ENCODE results near the gene GRB10.
A peak's percentile ranks its signal among the peaks of the same experiment; 100 is the strongest.
"Not testable (repeated sequence)": the region's sequence is repeated elsewhere in the genome, so short reads cannot be mapped to it uniquely, and the experiment has no call there.

Gene GRB10

DNA sequence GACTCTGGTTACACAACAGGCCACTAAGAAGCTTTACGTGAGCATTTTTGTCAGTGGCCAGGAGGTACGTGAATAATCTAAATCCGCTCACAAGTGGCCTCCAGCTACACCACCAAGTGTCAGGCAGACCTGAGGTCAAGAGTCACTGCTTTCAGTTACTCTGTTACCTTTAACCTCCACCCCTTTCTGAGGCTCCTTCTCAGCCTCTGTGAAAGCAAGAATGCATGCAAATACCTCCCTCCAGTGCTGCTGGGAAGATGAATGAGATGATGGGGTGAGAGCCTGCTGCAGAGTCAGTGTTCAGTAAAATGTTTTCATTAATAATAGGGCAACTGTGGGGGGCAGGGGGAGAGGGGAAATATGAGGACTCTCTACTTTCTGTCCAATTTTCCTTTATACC lies 228.7 kb downstream of the GRB10 start:
- Histone ChIP-seq H3K9ac (no peak overlapping the region), H3K4me1 (peaks cover 58% of the 10 kb centered on the region), H3K4me2 (ENCODE audit: low read length) (no peak overlapping the region), H3K79me2 (no peaks in the 10 kb centered on the region), H3K36me3 (ENCODE audit: control insufficient read depth, insufficient read depth, low read length) (no peaks in the 10 kb centered on the region), H3K27me3 (ENCODE audit: control insufficient read depth, insufficient read depth, low read length) (no peaks in the 10 kb centered on the region), H3K9me3 (ENCODE audit: control insufficient read depth, low read length) (no peaks in the 10 kb centered on the region), H2AFZ (peak overlapping the region; percentile 31), H3K27ac (peak overlapping the region; percentile 88), H3K4me3 (ENCODE audit: low read depth, low read length) (no peak overlapping the region)
- TF ChIP-seq, protein P1, sequence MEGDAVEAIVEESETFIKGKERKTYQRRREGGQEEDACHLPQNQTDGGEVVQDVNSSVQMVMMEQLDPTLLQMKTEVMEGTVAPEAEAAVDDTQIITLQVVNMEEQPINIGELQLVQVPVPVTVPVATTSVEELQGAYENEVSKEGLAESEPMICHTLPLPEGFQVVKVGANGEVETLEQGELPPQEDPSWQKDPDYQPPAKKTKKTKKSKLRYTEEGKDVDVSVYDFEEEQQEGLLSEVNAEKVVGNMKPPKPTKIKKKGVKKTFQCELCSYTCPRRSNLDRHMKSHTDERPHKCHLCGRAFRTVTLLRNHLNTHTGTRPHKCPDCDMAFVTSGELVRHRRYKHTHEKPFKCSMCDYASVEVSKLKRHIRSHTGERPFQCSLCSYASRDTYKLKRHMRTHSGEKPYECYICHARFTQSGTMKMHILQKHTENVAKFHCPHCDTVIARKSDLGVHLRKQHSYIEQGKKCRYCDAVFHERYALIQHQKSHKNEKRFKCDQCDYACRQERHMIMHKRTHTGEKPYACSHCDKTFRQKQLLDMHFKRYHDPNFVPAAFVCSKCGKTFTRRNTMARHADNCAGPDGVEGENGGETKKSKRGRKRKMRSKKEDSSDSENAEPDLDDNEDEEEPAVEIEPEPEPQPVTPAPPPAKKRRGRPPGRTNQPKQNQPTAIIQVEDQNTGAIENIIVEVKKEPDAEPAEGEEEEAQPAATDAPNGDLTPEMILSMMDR (IDR thresholded peaks at IDR 0.05) = no peak

DNA sequence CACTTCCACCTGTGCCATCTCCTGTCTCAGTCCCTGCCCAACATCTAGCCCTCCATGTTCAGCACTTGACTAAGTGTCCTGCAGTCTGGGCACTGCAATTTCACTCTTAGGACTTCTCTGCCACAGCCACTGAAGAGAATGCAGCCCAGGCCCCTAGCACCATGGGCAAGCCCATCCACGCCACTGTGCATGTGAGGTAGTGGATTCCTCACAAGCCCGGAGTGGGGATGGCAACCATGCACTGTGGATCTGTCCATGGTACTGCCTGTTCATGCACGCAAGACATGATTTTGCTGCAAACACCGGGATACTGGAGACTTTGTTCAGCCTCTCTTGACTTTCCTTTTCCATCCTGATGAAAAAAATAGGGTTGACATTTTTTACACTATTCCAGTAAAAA lies 229.8 kb downstream of the GRB10 start:
- H3K4me1 ChIP-seq = peaks cover 50% of the 10 kb centered on the region
- H3K4me2 ChIP-seq (ENCODE audit: low read length) = no peak overlapping the region
- no peaks in the 10 kb centered on the region for H3K9me3 ChIP-seq (ENCODE audit: control insufficient read depth, low read length)
- peak overlapping the region; percentile 3 for H2AFZ ChIP-seq
- peak overlapping the region; percentile 88 for H3K27ac ChIP-seq
- H3K36me3 ChIP-seq (ENCODE audit: control insufficient read depth, insufficient read depth, low read length) = no peaks in the 10 kb centered on the region
- no peaks in the 10 kb centered on the region for H3K27me3 ChIP-seq (ENCODE audit: control insufficient read depth, insufficient read depth, low read length)
- H3K4me3 ChIP-seq (ENCODE audit: low read depth, low read length) = no peak overlapping the region
- no peak overlapping the region for H3K9ac ChIP-seq
- TF ChIP-seq, protein P1 (IDR thresholded peaks at IDR 0.05) = no peak
- H3K79me2 ChIP-seq = no peaks in the 10 kb centered on the region

DNA sequence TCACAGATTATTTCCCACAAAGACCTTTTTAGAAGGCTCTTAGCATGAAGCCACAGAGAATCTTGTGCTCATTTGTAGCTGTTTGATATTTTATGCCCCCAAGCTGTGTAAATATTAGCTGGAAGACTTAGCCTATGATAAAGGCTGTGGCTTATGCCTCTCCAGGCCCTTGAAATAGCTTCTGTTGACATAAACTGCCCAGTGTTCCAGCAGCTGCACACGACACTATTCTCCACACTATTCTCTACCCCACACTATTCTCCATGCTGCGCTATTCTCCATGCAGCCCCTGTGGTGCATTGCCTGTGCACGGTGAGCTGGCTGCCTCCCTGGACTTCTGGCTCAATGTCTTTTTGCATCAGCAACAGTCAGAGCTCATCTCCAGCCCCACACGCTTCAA lies 230.6 kb downstream of the GRB10 start:
- TF ChIP-seq, protein P1 (IDR thresholded peaks at IDR 0.05) = no peak
- Histone ChIP-seq H3K27me3 (ENCODE audit: control insufficient read depth, insufficient read depth, low read length) (no peaks in the 10 kb centered on the region), H3K79me2 (no peaks in the 10 kb centered on the region), H3K9me3 (ENCODE audit: control insufficient read depth, low read length) (no peaks in the 10 kb centered on the region), H3K4me2 (ENCODE audit: low read length) (no peak overlapping the region), H3K4me3 (ENCODE audit: low read depth, low read length) (no peak overlapping the region), H3K9ac (no peak overlapping the region), H3K27ac (peak overlapping the region; percentile 88), H2AFZ (peak overlapping the region; percentile 23), H3K36me3 (ENCODE audit: control insufficient read depth, insufficient read depth, low read length) (no peaks in the 10 kb centered on the region), H3K4me1 (peaks cover 50% of the 10 kb centered on the region)

DNA sequence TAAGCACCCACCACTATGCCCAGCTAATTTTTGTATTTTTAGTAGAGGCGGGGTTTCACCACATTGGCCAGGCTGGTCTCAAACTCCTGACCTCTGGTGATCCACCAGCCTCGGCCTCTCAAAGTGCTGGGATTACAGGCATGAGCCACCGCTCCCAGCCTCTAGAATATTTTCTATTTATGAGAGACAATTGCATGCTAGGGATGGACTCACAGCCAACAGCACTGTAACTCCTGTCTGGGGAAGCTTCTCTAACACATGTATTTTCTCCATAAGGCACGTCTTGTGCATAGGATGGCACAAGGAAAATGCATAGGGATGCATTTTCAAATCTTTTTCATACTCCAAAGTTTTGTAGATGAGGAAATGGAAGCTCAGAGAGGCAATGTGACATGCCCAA lies 237.1 kb downstream of the GRB10 start:
- H3K27ac ChIP-seq; H3K4me2 ChIP-seq (ENCODE audit: low read length); H2AFZ ChIP-seq; H3K9ac ChIP-seq; H3K9me3 ChIP-seq (ENCODE audit: control insufficient read depth, low read length); H3K79me2 ChIP-seq; H3K36me3 ChIP-seq (ENCODE audit: control insufficient read depth, insufficient read depth, low read length); H3K27me3 ChIP-seq (ENCODE audit: control insufficient read depth, insufficient read depth, low read length); H3K4me3 ChIP-seq (ENCODE audit: low read depth, low read length): not testable (repeated sequence)
- H3K4me1 ChIP-seq = peaks cover 13% of the 10 kb centered on the region

DNA sequence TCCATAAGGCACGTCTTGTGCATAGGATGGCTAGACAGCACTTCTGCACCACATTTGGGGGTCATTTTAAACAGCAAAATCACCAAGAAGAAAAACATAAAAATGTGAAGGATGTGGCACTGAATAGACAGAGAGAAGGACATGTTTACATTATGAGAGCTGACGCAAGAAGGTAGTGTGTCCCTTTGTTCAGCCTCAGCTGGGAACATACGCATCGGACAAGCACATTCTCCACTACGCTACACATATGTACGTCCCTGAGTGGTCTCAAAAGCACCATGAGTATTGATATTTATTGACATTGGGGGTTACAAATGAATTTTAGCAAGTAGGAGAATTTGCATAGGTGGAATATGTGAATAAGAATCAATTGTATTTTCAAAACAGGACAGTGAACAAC lies 237.7 kb downstream of the GRB10 start:
- no peaks in the 10 kb centered on the region for H3K27me3 ChIP-seq (ENCODE audit: control insufficient read depth, insufficient read depth, low read length)
- peaks cover 10% of the 10 kb centered on the region for H3K4me1 ChIP-seq
- no peaks in the 10 kb centered on the region for H3K36me3 ChIP-seq (ENCODE audit: control insufficient read depth, insufficient read depth, low read length)
- TF ChIP-seq, protein P1 (IDR thresholded peaks at IDR 0.05) = no peak
- no peaks in the 10 kb centered on the region for H3K79me2 ChIP-seq
- H2AFZ ChIP-seq = no peak overlapping the region
- no peak overlapping the region for H3K9ac ChIP-seq
- H3K9me3 ChIP-seq (ENCODE audit: control insufficient read depth, low read length) = no peaks in the 10 kb centered on the region
- no peak overlapping the region for H3K27ac ChIP-seq
- H3K4me2 ChIP-seq (ENCODE audit: low read length) = no peak overlapping the region
- H3K4me3 ChIP-seq (ENCODE audit: low read depth, low read length) = no peak overlapping the region
